Measurements from ENCODE around the gene EPG5. TPM values are rescaled to one million over a fixed set of nuclear protein-coding genes. Genes with fewer than 3 reads are reported as not detected.

Gene EPG5
- total and polyA plus RNA-seq, 2 experiments from 2014 or later: 4.6 to 32.1 TPM

GRCh38 chr18:45854036-45854586 lies 113.0 kb downstream of the EPG5 start:
- H4K20me1 ChIP-seq (ENCODE audit: insufficient read depth, poor library complexity, severe bottlenecking): no peaks in the 10 kb centered on the region
- H3K27me3 ChIP-seq: no peaks in the 10 kb centered on the region
- no peak for DNase-seq (ENCODE audit: low spot score)
- TF ChIP-seq EZH2phosphoT487 (IDR thresholded peaks at IDR 0.05; ENCODE audit: low read depth, severe bottlenecking, unreplicated experiment) (no peak), CTCF (IDR thresholded peaks at IDR 0.05; ENCODE audit: poor library complexity) (no peak), EZH2 (IDR thresholded peaks at IDR 0.05; ENCODE audit: borderline replicate concordance) (no peak)
- H3K27ac ChIP-seq: no peak overlapping the region
- no peak overlapping the region for H3K4me3 ChIP-seq
- H2AFZ ChIP-seq: no peak overlapping the region
- no peak overlapping the region for H3K4me2 ChIP-seq
- 85% methylated on average over 2 of the region's 2 CpGs for WGBS (ENCODE audit: low lambda C conversion rate, missing lambda C conversion rate)
- no peaks in the 10 kb centered on the region for H3K36me3 ChIP-seq (replicated peaks; ENCODE audit: insufficient read depth, low read depth)
- H3K9me2 ChIP-seq (replicated peaks; ENCODE audit: insufficient read depth): no peaks in the 10 kb centered on the region
- H3K9me3 ChIP-seq (ENCODE audit: low read depth): no peaks in the 10 kb centered on the region
- peaks cover 8% of the 10 kb centered on the region for H3K4me1 ChIP-seq (ENCODE audit: insufficient read depth)
- no peaks in the 10 kb centered on the region for H3K79me2 ChIP-seq

- no peak overlapping the region for H3K4me3 ChIP-seq
- no peak overlapping the region for H3K4me2 ChIP-seq
- H3K79me2 ChIP-seq: no peaks in the 10 kb centered on the region
- DNase-seq (ENCODE audit: low spot score): no peak
- TF ChIP-seq EZH2phosphoT487 (IDR thresholded peaks at IDR 0.05; ENCODE audit: low read depth, severe bottlenecking, unreplicated experiment) (no peak), EZH2 (IDR thresholded peaks at IDR 0.05; ENCODE audit: borderline replicate concordance) (no peak), CTCF (IDR thresholded peaks at IDR 0.05; ENCODE audit: poor library complexity) (no peak)
- no peaks in the 10 kb centered on the region for H3K9me3 ChIP-seq (ENCODE audit: low read depth)
- WGBS (ENCODE audit: low lambda C conversion rate, missing lambda C conversion rate): 89% methylated on average over 5 of the region's 5 CpGs
- no peaks in the 10 kb centered on the region for H3K9me2 ChIP-seq (replicated peaks; ENCODE audit: insufficient read depth)
- H3K27me3 ChIP-seq: no peaks in the 10 kb centered on the region
- H3K36me3 ChIP-seq (replicated peaks; ENCODE audit: insufficient read depth, low read depth): no peaks in the 10 kb centered on the region
- H3K4me1 ChIP-seq (ENCODE audit: insufficient read depth): peaks cover 8% of the 10 kb centered on the region
- H2AFZ ChIP-seq: no peak overlapping the region
- H4K20me1 ChIP-seq (ENCODE audit: insufficient read depth, poor library complexity, severe bottlenecking): no peaks in the 10 kb centered on the region
- no peak overlapping the region for H3K27ac ChIP-seq
Measured at GRCh38 chr18:45852631-45853030, 114.5 kb downstream of the EPG5 start.

- Histone ChIP-seq H3K9me2 (replicated peaks; ENCODE audit: insufficient read depth) (no peaks in the 10 kb centered on the region), H3K36me3 (replicated peaks; ENCODE audit: insufficient read depth, low read depth) (no peaks in the 10 kb centered on the region), H3K4me3 (no peak overlapping the region), H3K9me3 (ENCODE audit: low read depth) (no peaks in the 10 kb centered on the region), H3K27ac (no peak overlapping the region), H3K4me2 (no peak overlapping the region), H3K27me3 (no peaks in the 10 kb centered on the region), H2AFZ (no peak overlapping the region), H3K79me2 (no peaks in the 10 kb centered on the region), H3K4me1 (ENCODE audit: insufficient read depth) (peaks cover 8% of the 10 kb centered on the region), H4K20me1 (ENCODE audit: insufficient read depth, poor library complexity, severe bottlenecking) (no peaks in the 10 kb centered on the region)
- DNase-seq (ENCODE audit: low spot score): no peak
- 48% methylated on average over 10 of the region's 10 CpGs for WGBS (ENCODE audit: low lambda C conversion rate, missing lambda C conversion rate)
- TF ChIP-seq EZH2phosphoT487 (IDR thresholded peaks at IDR 0.05; ENCODE audit: low read depth, severe bottlenecking, unreplicated experiment): no peak
- no peak for TF ChIP-seq EZH2 (IDR thresholded peaks at IDR 0.05; ENCODE audit: borderline replicate concordance)
- no peak for TF ChIP-seq CTCF (IDR thresholded peaks at IDR 0.05; ENCODE audit: poor library complexity)
Measured at GRCh38 chr18:45851161-45851925, 115.8 kb downstream of the EPG5 start.
